ENCODE measurements around the gene CT45A10. TPM values are rescaled to one million over a fixed set of nuclear protein-coding genes. Genes with fewer than 3 reads are reported as not detected.
"Not testable (repeated sequence)": the region's sequence is repeated elsewhere in the genome, so short reads cannot be mapped to it uniquely, and the experiment has no call there.

Gene CT45A10
- not detected for total RNA-seq
- long read RNA-seq = 0 reads

- DNase-seq (ENCODE audit: low spot score) = no peak
Observed at GRCh38 chrX:135893294-135893817, at the start of gene CT45A10, which contains the start of gene SAGE1. Gene CT45A10 (minus strand): TSS chrX:135893444. CDS start chrX:135885344, 8,100 bp downstream. Gene SAGE1 (plus strand): TSS chrX:135893716. CDS start chrX:135896243, 2,527 bp downstream.

- DNase-seq (ENCODE audit: low spot score) = no peak
Observed at GRCh38 chrX:135931644-135932487, 38.6 kb upstream of the CT45A10 start.

- DNase-seq (ENCODE audit: low spot score) = no peak
Observed at GRCh38 chrX:135927897-135928296, 34.7 kb upstream of the CT45A10 start.

- DNase-seq (ENCODE audit: low spot score) = no peak
Observed at GRCh38 chrX:135923353-135923752, 30.1 kb upstream of the CT45A10 start.

- DNase-seq (ENCODE audit: low spot score) = not testable (repeated sequence)
Observed at GRCh38 chrX:135920516-135920915, 27.3 kb upstream of the CT45A10 start.

GRCh38 chrX:135914404-135914803, 21.2 kb upstream of the CT45A10 start:
- DNase-seq (ENCODE audit: low spot score) = no peak

GRCh38 chrX:135910251-135910650, 17.0 kb upstream of the CT45A10 start:
- DNase-seq (ENCODE audit: low spot score) = no peak

- no peak for DNase-seq (ENCODE audit: low spot score)
Observed at GRCh38 chrX:135892781-135893180, 463 bp downstream of the CT45A10 start.

GRCh38 chrX:135890087-135890585, 3.1 kb downstream of the CT45A10 start:
- DNase-seq (ENCODE audit: low spot score) = no peak

- not testable (repeated sequence) for DNase-seq (ENCODE audit: low spot score)
Observed at GRCh38 chrX:135888976-135889375, 4.3 kb downstream of the CT45A10 start.

- DNase-seq (ENCODE audit: low spot score) = not testable (repeated sequence)
Observed at GRCh38 chrX:135888230-135888629, 5.0 kb downstream of the CT45A10 start.

- DNase-seq (ENCODE audit: low spot score) = not testable (repeated sequence)
Observed at GRCh38 chrX:135882741-135883140, 10.5 kb downstream of the CT45A10 start.

- DNase-seq (ENCODE audit: low spot score) = not testable (repeated sequence)
Observed at GRCh38 chrX:135871712-135872111, 21.5 kb downstream of the CT45A10 start, which contains the start of gene CT45A9. Gene CT45A9 (minus strand): TSS chrX:135871812. CDS start chrX:135868061, 3,751 bp downstream.

- DNase-seq (ENCODE audit: low spot score) = not testable (repeated sequence)
Observed at GRCh38 chrX:135854438-135854837, 38.8 kb downstream of the CT45A10 start, which contains the start of gene CT45A8. Gene CT45A8 (minus strand): TSS chrX:135854538. CDS start chrX:135850783, 3,755 bp downstream.

- not testable (repeated sequence) for DNase-seq (ENCODE audit: low spot score)
Observed at GRCh38 chrX:135837180-135837579, 56.1 kb downstream of the CT45A10 start, which contains the start of gene CT45A7. Gene CT45A7 (minus strand): TSS chrX:135837280. CDS start chrX:135833533, 3,747 bp downstream.

Other genes starting within 250 kb of the CT45A10 start
- gene CT45A1, start 179.8 kb downstream of the CT45A10 start, total RNA-seq = not detected
- gene CT45A3, start 125.3 kb downstream of the CT45A10 start, total RNA-seq = not detected
- not detected for gene CT45A5, start 107.9 kb downstream of the CT45A10 start, total RNA-seq
- not detected for gene CT45A6, start 90.7 kb downstream of the CT45A10 start, total RNA-seq
- gene CT45A2, start 73.4 kb downstream of the CT45A10 start, total RNA-seq = not detected
- not detected for gene CT45A7, start 56.2 kb downstream of the CT45A10 start, total RNA-seq
- gene CT45A8, start 38.9 kb downstream of the CT45A10 start, total RNA-seq = not detected
- not detected for gene CT45A9, start 21.6 kb downstream of the CT45A10 start, total RNA-seq
- gene SAGE1, start 272 bp upstream of the CT45A10 start, total RNA-seq = not detected
- gene MMGT1, start 80.5 kb upstream of the CT45A10 start, total RNA-seq = 25.1 TPM
- gene SLC9A6, start 92.0 kb upstream of the CT45A10 start, total RNA-seq = 11.9 TPM

All from mesenteric fat pad (tissue), 1 donor.